COLO668 (cell line): ENCODE data around the gene DDX42.

Experiments used
- DNase-seq: peaks from one replicate; lab custom pipeline; 2025; ENCODE audit not compliant: unreplicated experiment; lab: John Stamatoyannopoulos, UW

The DDX42 gene

DNA sequence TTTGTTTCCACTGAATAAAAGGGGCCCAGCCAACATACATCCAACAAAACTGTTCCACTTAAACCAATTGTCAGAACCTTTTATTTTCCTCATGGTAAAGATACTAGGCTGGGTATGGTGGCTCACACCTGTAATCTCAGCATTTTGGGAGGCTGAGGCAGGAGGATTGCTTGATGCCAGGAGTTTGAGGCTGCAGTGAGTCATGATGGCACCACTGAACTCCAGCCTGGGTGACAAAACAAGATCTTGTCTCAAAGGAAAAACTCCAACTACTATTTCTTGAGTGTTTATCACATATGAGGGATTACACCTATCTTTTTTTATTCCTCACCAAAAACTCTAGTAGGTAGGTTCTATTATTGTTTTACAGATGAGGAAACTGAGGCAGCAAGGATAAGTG, 48.6 kb downstream of the DDX42 start:
- DNase-seq = no peak

- no peak for DNase-seq
These were observed 49.8 kb downstream of the DDX42 start for GRCh38 chr17:63823659-63824331.

- no peak for DNase-seq
These were observed 50.4 kb downstream of the DDX42 start for GRCh38 chr17:63824362-63824761.

GRCh38 chr17:63826468-63827001, 52.6 kb downstream of the DDX42 start:
- peak; percentile 18 for DNase-seq

GRCh38 chr17:63827002-63827800, 53.2 kb downstream of the DDX42 start, which contains the start of the genes FTSJ3 and PSMC5:
FTSJ3 (minus strand) TSS chr17:63827663; CDS start chr17:63826902, 761 bp downstream.
PSMC5 (plus strand) TSS chr17:63827431; CDS start chr17:63827491, 60 bp downstream.
- peak; percentile 89 for DNase-seq

DNA sequence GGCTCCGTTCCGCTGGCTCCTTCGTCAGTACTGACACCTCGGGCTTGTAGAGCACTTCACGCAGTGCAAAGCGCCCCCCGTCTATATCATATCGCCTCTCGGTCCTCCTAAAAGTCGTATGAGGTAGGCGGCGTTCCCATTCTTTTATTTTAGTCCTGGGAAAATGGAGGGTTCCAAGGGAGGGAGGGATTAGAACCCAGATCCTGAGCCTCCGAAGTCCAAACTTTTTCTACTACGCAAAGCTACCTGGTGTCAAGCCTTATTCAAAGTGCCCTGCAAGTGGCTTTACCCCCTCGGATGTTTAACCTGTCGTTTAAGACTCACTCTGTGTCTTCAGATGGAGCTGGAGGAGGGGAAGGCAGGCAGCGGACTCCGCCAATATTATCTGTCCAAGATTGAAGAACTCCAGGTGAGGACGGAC, 53.8 kb downstream of the DDX42 start:
- DNase-seq = no peak

DNA sequence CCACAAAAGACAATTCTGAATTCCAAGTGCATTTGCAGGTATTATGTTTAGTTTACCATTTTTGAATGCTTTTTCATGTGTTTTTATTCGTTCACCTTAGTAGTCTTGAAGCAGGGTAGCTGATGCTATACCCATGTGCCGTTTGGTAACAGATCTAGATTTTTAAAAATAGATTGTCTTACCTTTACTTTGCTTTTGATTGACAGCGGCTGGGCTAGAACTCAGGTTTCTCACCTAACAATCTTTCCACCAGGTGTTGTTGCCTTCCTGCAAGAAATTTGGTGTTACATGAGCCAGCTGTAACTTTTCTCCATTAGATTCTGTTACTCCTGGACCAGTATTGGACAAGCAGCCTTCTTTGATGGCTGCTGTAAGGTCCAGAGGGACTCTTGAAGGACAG, 55.0 kb downstream of the DDX42 start:
- no peak for DNase-seq

GRCh38 chr17:63830278-63830677, 56.3 kb downstream of the DDX42 start:
- DNase-seq = no peak

DNA sequence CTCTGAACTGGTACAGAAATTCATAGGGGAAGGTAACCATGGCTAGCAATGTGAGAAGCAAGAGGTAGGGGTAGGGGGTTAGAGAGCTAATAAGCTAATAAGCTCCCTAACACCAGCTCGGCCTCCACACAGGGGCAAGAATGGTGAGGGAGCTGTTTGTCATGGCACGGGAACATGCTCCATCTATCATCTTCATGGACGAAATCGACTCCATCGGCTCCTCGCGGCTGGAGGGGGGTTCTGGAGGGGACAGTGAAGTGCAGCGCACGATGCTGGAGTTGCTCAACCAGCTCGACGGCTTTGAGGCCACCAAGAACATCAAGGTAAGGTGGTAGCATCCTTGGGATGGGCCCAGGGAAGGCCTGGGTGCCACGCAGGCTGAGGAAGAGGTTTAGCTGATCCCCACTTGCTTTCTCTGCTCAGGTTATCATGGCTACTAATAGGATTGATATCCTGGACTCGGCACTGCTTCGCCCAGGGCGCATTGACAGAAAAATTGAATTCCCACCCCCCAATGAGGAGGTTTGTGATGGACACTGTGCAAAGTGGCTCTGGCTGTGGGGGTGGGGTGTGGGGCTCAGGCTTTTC, 57.0 kb downstream of the DDX42 start:
- DNase-seq = no peak

DNA sequence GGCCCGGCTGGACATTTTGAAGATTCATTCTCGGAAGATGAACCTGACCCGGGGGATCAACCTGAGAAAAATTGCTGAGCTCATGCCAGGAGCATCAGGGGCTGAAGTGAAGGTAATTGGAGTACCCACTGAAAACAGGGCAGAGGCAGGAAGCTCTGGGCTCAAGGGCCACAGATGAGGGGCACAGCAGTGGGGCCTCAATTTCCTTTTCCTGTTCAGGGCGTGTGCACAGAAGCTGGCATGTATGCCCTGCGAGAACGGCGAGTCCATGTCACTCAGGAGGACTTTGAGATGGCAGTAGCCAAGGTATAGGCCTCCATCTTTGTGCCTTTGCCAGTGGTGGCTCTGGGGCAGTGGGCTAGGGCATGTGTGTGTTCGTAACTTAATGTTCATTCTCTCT, 57.5 kb downstream of the DDX42 start:
- no peak for DNase-seq

- DNase-seq = no peak
These were observed 58.0 kb downstream of the DDX42 start for GRCh38 chr17:63832014-63832413.

DNA sequence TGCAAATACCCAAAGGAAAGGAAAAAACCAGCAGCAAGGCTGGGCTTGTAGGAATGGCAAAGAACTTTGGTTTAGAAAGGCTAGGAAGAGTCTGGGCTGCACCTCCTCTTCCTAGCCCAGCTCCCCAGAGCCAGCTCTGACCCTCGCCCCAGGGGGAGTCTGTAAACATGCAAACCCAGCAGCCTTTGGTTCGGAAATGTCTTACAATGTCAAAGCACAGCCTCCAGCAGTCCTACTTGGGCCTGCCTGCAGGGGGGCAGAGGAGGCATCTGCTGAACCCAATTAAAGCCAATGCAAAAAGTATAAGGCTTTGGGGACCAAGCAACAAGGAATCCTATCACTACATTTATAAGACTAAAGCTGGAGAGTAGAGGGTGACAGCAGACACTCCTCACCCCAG, 58.5 kb downstream of the DDX42 start:
- no peak for DNase-seq

GRCh38 chr17:63833026-63833740, 59.2 kb downstream of the DDX42 start:
- DNase-seq = no peak

DNA sequence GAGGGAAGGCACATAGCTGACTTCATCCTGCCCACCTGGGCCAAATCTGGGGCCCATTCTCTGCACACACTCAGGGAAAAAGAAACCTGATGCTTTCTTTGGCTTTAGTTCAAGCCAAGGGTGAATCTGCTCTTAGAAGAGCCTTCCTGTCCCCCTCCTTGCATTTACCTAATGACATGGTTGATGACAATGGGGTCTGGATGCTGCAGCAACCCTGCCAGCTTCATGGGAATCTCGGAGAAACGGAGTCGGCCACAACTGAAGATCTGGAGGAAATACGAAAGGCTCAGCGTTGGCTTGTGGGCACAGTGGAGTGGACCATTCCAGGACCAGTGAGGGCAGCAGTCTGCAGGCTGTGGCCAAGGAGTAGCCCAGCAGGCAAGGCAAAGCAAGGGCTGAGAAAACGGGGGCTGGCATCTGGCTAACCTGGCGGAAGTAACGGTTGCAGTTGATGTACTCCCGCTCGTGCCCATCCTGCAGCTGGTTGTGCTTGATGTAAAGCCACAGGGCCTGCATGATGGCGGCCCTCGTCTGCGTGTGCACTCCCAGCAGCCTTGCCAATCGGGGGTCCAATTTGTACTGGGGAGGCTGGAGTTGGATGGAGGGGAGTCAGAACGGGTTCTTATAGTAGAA, 59.9 kb downstream of the DDX42 start:
- DNase-seq = no peak

GRCh38 chr17:63834431-63835166, 60.6 kb downstream of the DDX42 start:
- peak; percentile 31 for DNase-seq

DNA sequence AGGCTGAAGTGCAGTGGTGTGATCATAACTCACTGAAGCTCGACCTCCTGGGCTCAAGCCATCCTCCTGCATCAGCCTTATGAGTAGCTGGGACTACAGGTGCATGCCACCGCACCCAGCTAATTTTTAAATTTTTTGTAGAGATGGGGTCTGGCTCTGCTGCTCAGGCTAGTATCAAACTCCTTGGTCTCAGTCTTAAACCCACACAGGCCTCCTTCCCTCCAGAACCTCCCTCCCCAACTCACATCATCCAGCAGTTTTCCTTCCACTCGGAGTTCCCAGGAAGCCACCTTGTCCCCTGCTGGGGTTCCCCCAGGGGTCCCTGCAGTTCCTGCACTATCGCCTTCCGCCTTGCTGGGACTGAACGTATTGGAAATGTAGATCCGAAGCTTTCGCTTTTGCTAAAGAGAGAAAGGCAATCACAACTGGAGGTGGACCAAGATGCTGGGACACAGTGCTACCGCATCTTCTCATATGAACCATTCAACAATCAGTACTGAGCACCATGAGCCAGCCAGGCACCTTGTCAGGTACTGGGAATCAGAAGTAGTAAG, 61.3 kb downstream of the DDX42 start:
- DNase-seq = no peak

DNA sequence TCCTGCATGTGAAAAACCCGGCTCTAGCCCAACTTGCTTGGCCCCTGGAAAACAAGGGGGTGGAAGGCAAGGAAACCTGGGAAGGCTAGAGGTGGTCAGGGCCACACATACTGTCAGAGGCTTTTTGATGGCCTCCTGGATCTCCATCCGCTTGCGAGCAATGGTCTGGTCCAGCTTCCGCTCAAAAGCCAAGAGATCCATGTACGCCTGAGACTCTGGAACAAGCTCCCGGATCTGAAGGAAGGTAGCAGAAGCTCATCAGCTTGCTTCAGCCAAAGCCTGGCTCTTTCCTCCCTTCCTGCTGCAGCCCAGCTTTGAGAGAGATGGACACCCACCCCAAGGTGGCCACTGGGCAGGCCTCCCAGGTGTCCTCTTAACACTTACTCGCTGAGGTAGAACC, 62.8 kb downstream of the DDX42 start:
- DNase-seq = no peak

- no peak for DNase-seq
These were observed 63.5 kb downstream of the DDX42 start for GRCh38 chr17:63837480-63837879.

DNA sequence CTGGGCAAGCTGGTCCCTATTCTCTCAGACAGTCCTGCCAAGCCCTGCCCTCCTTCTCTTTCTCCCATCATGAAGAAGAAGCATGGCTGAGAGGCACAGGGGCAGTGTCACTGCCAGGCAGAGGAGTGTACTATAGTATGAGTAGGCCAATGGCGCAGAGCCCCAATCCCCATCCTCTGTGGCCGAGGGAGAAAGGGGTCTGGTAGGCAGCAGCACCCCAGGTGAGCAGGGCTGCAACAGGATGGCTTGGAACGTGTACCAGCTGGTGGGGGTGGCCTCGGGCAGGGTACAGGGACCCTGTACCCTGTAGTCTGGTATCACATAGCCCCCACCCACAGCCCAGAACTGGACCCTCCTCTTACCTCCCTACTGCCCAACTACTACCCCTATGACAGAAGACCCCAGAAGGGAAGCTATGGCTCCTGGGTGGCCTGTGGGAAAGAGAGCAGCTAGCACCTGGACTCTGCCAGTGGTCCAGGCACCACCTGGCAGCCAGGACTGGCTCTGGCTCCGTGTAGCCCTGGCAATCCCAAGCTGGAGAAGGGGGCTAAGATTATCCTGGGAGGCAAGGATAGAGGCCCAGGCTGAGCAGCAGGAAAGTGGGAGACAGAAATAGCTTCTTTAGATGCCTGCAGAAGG, 64.1 kb downstream of the DDX42 start:
- no peak for DNase-seq
